D341Med (cell line): ENCODE data around the gene RNU7-1.
"Not testable (repeated sequence)": the region's sequence is repeated elsewhere in the genome, so short reads cannot be mapped to it uniquely, and the experiment has no call there.

Source experiments
- DNase-seq: peaks from one replicate; pipeline ENCODE4 v3.0.0; 2012; ENCODE audit warnings: low spot score

The RNU7-1 gene

GRCh38 chr12:6943722-6944380 is at the start of gene RNU7-1, which contains the start of gene C12orf57:
TSS of gene RNU7-1 (plus strand) at chr12:6943816.
TSS of gene C12orf57 (plus strand) at chr12:6944022. CDS start at chr12:6944122, 100 bp downstream.
- DNase-seq: peak; percentile 86

- DNase-seq: no peak
Observed at GRCh38 chr12:6894321-6894720, 49.3 kb upstream of the RNU7-1 start.

- no peak for DNase-seq
Observed at GRCh38 chr12:6896846-6897435, 46.7 kb upstream of the RNU7-1 start.

- no peak for DNase-seq
Observed at GRCh38 chr12:6899427-6899826, 44.2 kb upstream of the RNU7-1 start.

GRCh38 chr12:6899837-6900519 is 43.6 kb upstream of the RNU7-1 start:
- no peak for DNase-seq

GRCh38 chr12:6902448-6902847 is 41.2 kb upstream of the RNU7-1 start:
- DNase-seq: no peak

- DNase-seq: no peak
Observed at GRCh38 chr12:6903722-6904121, 39.9 kb upstream of the RNU7-1 start.

- DNase-seq: peak; percentile 91
Observed at GRCh38 chr12:6904280-6905276, 39.0 kb upstream of the RNU7-1 start, which contains the start of gene LRRC23. TSS of gene LRRC23 (plus strand) at chr12:6904822. CDS start at chr12:6905634, 812 bp downstream.

GRCh38 chr12:6905414-6906040 is 38.1 kb upstream of the RNU7-1 start:
- no peak for DNase-seq

- DNase-seq: not testable (repeated sequence)
Observed at GRCh38 chr12:6908141-6908540, 35.5 kb upstream of the RNU7-1 start.

- DNase-seq: no peak
Observed at GRCh38 chr12:6909421-6910145, 34.0 kb upstream of the RNU7-1 start.

- no peak for DNase-seq
Observed at GRCh38 chr12:6912164-6912935, 31.3 kb upstream of the RNU7-1 start.

- peak; percentile 86 for DNase-seq
Observed at GRCh38 chr12:6914246-6914946, 29.2 kb upstream of the RNU7-1 start, which contains the start of gene ENO2. TSS of gene ENO2 (plus strand) at chr12:6914580. CDS start at chr12:6915833, 1,253 bp downstream.

GRCh38 chr12:6914947-6915788 is 28.4 kb upstream of the RNU7-1 start:
- DNase-seq: peak; percentile 89

- no peak for DNase-seq
Observed at GRCh38 chr12:6915789-6916285, 27.8 kb upstream of the RNU7-1 start.

GRCh38 chr12:6916426-6917200 is 27.0 kb upstream of the RNU7-1 start:
- no peak for DNase-seq
